Activated gamma-delta T cell treated with Interleukin-2 at 50 U/mL for 16 hours (primary cell): ENCODE results near the gene NCBP3.

ENCODE experiments used
- DNase-seq: peaks from one replicate; pipeline ENCODE4 v3.0.0-alpha.2; 2020

NCBP3 gene

GRCh38 chr17:3782751-3783150, 63.3 kb downstream of the NCBP3 start:
- no peak for DNase-seq

DNA sequence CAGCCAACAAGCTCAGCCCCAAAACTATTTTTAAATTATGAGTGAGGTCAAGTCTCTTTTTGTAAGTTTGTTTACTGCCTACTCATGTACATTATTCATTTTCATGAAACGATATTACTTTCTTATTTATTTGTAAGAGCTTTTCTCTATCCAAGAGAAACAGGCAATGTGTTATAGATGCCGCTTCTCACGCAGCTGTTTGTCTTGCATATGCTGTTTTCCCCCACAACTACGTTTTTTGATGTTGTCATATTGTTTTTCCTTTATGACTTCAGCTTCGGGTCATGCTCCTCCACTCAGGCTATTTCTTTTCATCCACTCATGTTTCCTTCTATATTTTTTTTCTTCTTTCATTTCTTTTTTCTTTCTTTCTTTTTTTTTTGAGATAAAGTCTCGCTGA, 65.1 kb downstream of the NCBP3 start:
- no peak for DNase-seq

DNA sequence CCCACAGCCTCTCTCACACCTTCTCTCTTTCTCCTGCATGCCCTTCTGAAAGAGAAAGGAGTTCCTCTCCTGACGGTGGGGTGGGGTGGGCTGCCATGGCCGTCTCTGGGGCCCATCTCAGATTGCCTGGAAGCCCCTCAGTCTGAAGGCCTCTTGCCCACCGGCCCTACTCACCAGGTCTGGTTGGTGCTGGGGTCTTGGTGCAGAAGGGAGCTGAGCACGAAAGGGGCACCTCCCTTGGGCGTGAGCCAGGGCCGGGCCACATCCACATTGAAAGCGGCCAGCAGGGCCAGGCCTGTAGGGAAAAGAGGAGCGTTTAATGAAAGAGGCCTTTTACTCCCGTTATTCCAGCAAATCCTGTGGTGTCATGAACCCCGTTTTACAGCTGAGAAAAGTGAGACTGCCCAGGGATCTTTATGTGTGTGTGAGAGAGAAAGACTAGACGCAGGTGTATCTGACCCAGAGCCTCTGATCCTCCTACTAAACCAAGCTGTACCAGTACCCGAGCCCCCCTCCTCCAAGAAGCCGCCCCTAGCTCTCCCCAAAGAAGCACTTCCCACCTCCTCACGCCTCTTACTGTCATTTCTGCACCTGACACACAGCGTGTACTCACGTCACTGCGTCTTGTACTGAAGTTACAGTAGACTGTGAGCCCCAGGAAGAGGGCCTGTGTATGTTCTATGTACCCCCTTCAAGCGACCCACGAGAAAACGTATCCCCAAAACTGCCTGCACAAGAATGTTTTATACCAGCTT, 68.5 kb downstream of the NCBP3 start:
- DNase-seq, result no peak

DNA sequence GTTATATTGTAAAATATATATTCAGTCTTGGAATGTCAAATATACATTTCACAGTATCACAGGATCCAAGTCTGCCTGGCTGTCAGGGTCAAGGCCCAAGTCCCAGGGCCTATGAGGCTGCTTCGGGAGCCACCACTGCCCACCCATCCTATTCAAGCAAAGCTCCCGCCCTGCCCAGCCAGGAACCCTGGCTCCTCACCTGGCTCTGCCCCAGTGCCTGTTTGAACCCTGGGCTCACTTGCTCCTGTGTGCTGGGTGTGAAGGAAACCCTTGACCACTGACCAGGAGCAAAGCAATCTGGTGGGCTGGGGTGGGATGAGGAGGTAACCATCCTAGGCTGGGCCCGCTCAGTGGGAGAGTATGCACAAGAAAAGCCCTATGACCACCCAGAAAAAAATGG, 72.1 kb downstream of the NCBP3 start:
- no peak for DNase-seq

DNA sequence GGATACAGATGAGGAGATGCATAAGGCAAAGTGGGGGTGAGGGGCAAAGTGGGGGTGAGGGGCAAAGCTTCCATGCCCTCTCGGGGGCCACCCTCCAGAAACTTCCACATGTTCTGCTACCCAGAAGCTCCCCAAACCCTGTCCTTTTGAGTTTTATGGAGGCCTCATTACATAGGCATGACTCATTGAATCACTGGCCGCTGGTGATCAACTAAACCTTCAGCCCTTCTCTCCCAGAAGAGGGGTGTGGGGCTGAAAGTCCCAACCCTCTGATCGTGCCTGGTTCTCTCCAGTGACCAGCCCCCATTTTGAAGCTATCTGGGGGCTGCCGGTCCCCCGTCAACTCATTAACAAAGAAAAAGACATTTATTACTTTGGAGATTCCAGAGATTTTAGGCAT, 72.5 kb downstream of the NCBP3 start:
- no peak for DNase-seq

GRCh38 chr17:3772764-3773163, 73.3 kb downstream of the NCBP3 start:
- DNase-seq, result no peak

- peak; percentile 36 for DNase-seq
Measured at GRCh38 chr17:3771140-3771539, 74.9 kb downstream of the NCBP3 start.

DNA sequence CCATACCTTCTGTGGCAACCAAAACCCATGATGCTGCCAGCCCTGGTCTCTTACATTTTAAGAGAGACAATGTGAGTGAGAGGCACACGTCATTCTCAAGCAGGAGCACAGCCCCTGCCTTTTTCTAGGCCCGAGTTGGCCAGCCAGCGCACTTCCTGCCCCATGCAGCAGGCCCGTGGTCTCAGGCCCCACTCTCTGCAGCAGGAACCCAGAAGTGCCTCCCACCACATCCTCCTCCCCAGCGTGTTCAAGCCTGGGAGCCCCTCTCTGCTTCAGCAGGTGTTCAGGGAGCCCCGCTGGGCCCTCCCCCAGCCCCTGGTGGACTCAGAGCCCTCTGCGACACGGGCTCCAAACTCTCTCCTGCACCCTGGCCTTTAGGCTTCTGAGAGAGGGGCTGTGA, 75.6 kb downstream of the NCBP3 start:
- DNase-seq, result peak; percentile 78

GRCh38 chr17:3768769-3769168, 77.3 kb downstream of the NCBP3 start:
- no peak for DNase-seq

GRCh38 chr17:3768341-3768740, 77.7 kb downstream of the NCBP3 start:
- DNase-seq, result no peak

DNA sequence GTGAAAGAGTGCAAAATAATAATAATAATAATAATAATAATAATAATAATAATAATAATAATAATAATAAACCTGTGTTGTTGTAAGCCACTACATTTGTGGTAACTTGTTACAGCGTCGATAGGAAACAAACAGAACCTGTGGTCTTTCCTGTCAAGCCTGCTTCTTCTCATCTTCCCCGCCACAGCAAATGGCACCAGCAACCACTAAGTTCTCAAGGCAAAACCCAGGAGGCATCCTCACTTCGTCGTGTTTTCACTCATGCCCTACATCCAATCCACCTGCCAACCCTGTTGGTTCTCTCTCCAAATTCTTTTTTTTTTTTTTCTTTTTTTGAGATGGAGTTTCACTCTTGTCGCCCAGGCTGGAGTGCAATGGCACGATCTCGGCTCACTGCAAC, 79.3 kb downstream of the NCBP3 start:
- DNase-seq, result peak; percentile 40

- no peak for DNase-seq
Measured at GRCh38 chr17:3765981-3766380, 80.1 kb downstream of the NCBP3 start.

GRCh38 chr17:3763777-3764170, 82.3 kb downstream of the NCBP3 start:
- no peak for DNase-seq

DNA sequence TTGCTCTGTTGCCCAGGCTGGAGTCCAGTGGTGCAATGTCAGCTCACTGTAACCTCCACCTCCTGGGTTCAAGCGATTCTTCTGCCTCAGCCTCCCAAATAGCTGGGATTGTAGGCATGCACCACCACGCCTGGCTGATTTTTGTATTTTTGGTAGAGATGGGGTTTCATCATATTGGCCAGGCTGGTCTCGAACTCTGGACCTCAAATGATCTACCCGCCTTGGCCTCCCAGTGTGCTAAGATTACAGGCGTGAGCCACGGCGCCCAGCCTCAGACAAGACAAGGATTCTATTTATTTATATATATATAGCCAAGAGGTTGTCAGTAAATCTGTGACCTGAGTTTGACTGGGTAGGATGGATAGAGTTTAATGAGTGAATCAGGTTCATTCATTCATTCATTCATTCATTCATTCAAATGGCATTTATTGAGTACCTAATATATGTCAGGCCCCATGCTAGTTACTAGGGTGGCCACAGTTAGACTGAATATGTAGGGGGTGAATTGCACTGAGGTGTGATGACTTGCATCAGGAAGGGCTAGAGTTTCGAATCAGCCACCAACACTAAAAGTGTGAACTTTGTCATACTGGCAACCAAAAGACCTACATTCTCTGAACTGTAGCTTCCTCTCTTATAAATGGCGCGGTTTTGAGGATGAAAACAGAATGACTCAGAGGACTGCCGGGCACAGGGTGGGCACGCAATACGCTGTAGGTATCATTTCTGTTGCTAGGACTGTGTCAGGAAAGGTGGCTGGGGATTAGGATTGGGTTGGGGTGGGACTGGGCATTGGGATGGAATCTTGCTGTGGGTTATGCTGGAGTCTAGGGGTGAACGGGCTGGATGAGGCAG, 82.9 kb downstream of the NCBP3 start:
- DNase-seq, result peak; percentile 60

DNA sequence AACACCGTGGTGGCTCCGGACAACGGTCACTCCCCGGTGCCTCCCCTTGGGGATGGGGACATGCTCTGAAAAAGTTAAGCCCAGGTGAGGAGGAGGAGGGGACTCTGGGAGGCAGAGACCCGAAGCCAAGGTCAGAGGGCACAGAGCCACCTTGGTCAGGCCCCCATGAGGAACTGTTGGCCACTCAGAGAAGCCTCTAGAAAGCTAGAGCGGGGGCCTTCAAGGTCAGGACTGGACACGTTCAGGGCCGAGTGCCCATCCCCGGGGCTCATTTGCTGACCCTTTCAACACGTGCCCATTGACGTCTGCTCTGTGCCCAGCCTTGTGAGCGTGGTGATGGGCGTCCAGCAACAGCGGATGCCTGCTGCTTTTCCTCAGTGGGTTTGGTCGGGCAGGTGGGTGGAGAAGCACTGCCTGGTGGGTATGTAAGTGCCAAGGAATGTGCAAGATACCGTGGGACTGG, 84.1 kb downstream of the NCBP3 start:
- DNase-seq, result no peak

DNA sequence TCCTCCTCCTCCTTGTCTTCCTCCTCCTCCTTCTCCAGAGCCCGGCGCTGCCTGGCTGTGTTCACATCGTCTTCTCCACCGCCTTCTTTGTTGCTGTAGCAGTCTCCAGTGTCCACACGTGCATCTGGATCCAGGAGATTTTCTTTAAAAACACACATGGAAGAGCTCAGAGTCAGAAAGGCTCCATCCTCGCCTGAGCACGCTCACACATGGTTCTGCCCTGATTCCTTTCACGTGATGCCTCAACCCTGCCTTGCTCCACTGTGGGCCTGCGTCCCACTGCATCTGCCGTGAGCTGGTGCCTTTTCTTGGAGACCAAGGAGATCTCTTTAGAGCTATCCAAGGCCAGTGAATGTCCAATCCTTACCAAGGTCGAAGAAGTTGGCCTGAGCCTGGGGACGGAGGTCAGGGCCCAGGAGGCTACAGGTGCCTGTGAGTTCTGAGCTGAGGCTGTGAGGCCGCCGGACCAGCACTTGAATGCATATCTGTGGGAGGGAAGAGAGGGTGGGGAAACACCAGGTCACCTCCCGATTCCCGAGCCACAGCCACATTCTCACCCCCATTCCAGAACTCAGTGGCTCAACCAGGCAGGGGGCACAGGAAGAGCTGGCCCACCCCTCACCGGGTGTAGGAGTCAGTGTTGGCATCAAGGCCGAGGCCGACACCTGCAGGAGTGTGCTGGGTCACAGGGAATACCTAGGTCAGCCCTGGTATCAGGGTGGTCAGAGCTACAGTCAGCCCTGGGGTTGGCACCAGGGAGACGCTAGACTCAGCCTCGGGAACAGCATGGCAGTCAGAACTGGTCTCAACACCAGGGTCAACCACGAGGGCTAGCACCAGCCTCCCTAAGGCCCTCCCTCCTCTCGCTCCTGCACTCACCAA, 84.8 kb downstream of the NCBP3 start:
- no peak for DNase-seq

- DNase-seq, result no peak
Measured at GRCh38 chr17:3759597-3760216, 86.3 kb downstream of the NCBP3 start.

GRCh38 chr17:3755335-3756030, 90.6 kb downstream of the NCBP3 start:
- DNase-seq, result no peak

- DNase-seq, result peak; percentile 76
Measured at GRCh38 chr17:3754458-3755334, 91.3 kb downstream of the NCBP3 start.

DNA sequence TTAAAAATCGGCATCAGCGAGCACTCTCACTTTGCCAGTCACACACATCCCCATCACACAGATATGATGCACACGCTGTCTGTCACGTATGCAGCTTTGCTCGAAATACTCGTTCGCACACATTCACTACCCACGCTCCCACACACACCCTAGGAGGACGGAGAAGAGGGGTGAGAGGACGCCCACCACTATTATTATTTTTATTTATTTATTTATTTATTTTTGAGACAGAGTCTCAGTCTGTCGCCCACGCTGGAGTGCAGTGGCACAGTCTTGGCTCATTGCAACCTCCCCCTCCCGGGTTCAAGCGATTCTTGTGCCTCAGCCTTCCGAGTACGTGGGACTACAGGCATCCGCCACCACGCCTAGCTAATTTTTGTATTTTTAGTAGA, 92.0 kb downstream of the NCBP3 start:
- no peak for DNase-seq

GRCh38 chr17:3753624-3754023, 92.4 kb downstream of the NCBP3 start:
- DNase-seq, result no peak
